KMS-11 (cell line): ENCODE data around the gene SLC35F2.

Source experiments
- H2AFZ ChIP-seq: fragments of 200-600 bp; sonication (generic); 2 replicates; pipeline ENCODE4 v1.6.1; 2016; ENCODE audit warnings: antibody characterized with exemption, mixed run types, low read depth
- H3K27ac ChIP-seq: fragments of 200-600 bp; sonication (generic); 2 replicates; pipeline ENCODE4 v1.6.1; 2016; ENCODE audit warnings: mild to moderate bottlenecking, mixed run types
- H3K27me3 ChIP-seq: fragments of 200-600 bp; sonication (generic); 2 replicates; pipeline ENCODE4 v1.6.1; 2017; ENCODE audit warnings: mild to moderate bottlenecking, low read depth, mixed run types, moderate library complexity; ENCODE audit not compliant: insufficient read depth
- H3K36me3 ChIP-seq: fragments of 200-600 bp; sonication (generic); 2 replicates; pipeline ENCODE4 v1.6.1; 2017; ENCODE audit warnings: mild to moderate bottlenecking, mixed run types; ENCODE audit not compliant: insufficient read depth
- H3K4me1 ChIP-seq: fragments of 200-600 bp; sonication (generic); 2 replicates; pipeline ENCODE4 v1.6.1; 2016; ENCODE audit warnings: mild to moderate bottlenecking, low read depth, mixed run types; ENCODE audit not compliant: poor library complexity, severe bottlenecking
- H3K4me2 ChIP-seq: fragments of 200-600 bp; sonication (generic); 2 replicates; pipeline ENCODE4 v1.7.0; 2016; ENCODE audit warnings: mild to moderate bottlenecking, mixed run types
- H3K4me3 ChIP-seq: fragments of 200-600 bp; sonication (generic); IDR thresholded peaks from 2 replicates; pipeline ENCODE4 v1.6.1; 2017; ENCODE audit warnings: low read depth, low read length, mixed read lengths; ENCODE audit not compliant: insufficient read depth
- H3K79me2 ChIP-seq: fragments of 200-600 bp; sonication (generic); 2 replicates; pipeline ENCODE4 v1.6.1; 2016; ENCODE audit warnings: low read depth, mixed run types; ENCODE audit not compliant: insufficient read depth
- H3K9ac ChIP-seq: fragments of 200-600 bp; sonication (generic); 2 replicates; pipeline ENCODE4 v1.6.1; 2016; ENCODE audit warnings: mild to moderate bottlenecking, mixed run types
- H4K20me1 ChIP-seq: fragments of 200-600 bp; sonication (generic); 2 replicates; pipeline ENCODE4 v1.6.1; 2016; ENCODE audit warnings: mild to moderate bottlenecking, mixed run types; ENCODE audit not compliant: insufficient read depth
- CTCF ChIP-seq: fragments of 200-600 bp; sonication (generic); conservative IDR thresholded peaks from 2 replicates; pipeline ENCODE4 v1.6.1; 2017; ENCODE audit warnings: low read depth, mild to moderate bottlenecking, antibody characterized with exemption, low read length, moderate library complexity, mixed read lengths

Gene SLC35F2

DNA sequence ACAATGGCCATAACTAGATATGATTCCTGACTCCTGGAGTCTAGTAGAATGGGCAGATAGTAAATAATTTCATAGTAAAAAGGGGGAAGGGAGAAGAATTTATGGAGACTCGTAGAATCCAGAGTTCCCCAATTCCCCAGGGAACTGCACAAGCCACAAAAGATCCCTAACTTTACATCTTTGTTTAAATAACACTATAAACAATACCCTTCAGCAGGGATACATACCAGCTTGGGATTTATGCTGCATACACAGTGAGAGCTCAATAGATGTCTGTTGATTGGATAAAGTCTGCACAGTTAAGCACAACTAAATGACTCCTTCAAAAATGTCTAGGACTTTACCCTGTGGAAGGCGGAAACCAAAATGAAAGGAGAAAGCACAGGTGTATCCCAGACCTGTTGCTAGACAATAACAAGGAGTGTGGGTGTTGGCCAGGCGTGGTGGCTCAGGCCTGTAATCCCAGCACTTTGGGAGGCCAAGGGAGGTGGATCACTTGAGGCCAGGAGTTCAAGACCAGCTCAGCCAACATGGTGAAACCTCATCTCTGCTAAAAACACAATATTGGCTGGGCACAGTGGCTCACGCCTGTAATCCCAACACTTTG is 6.8 kb downstream of the SLC35F2 start:
- Histone ChIP-seq H3K27me3 (no peaks in the 10 kb centered on the region), H3K4me3 (no peak overlapping the region), H3K27ac (no peak overlapping the region), H3K36me3 (no peaks in the 10 kb centered on the region), H3K4me2 (no peak overlapping the region), H3K4me1 (peaks cover 24% of the 10 kb centered on the region), H2AFZ (no peak overlapping the region), H3K79me2 (peaks cover 87% of the 10 kb centered on the region), H4K20me1 (no peaks in the 10 kb centered on the region), H3K9ac (no peak overlapping the region)
- no peak for TF ChIP-seq CTCF

DNA sequence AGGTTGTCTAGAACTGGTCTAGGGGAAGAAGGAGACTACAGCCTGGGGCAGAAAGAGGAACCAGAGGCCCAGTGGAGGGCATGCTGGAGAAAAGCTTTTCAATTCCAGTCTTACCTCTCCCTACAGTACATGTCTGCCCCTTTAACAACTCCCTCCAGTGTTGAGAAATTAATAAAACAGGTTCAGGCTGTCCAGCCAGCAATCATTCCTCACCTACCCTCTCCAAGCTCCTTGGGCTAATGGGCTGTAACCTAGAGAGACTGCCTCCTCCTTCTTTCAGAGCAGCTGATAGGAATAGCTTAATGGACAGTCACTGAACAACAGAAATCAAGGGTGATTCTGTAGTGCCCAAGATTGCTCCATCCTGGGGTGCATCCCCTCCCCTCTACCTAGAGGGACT is 8.8 kb downstream of the SLC35F2 start:
- Histone ChIP-seq H3K4me2 (no peak overlapping the region), H3K79me2 (peaks cover 87% of the 10 kb centered on the region)

DNA sequence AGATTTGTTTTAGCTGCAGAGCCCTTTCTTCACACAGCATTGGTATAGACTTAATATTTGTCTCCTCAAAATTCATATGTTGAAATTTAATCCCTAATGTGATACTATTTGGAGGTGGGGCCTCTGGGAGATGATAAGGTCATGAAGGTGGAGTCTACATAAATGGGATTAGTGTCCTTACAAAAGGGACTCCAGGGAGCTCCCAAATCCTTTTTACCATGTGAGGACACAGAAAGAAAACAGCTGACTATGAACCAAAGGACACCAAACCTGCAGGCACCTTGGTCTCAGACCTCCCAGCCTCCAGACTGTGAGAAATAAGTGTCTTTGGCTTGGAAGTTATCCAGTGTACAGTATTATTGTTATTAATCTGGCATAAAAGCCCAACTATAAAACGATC is 10.2 kb downstream of the SLC35F2 start:
- peaks cover 32% of the 10 kb centered on the region for H3K4me1 ChIP-seq
- no peaks in the 10 kb centered on the region for H3K36me3 ChIP-seq
- TF ChIP-seq CTCF: no peak
- no peak overlapping the region for H3K9ac ChIP-seq
- no peak overlapping the region for H3K4me2 ChIP-seq
- H3K4me3 ChIP-seq: no peak overlapping the region
- H3K27ac ChIP-seq: no peak overlapping the region
- H2AFZ ChIP-seq: no peak overlapping the region
- H4K20me1 ChIP-seq: no peaks in the 10 kb centered on the region
- H3K79me2 ChIP-seq: peaks cover 86% of the 10 kb centered on the region
- H3K27me3 ChIP-seq: no peaks in the 10 kb centered on the region

More for the DNA sequence above, 8.8 kb downstream of the SLC35F2 start:
- Histone ChIP-seq H3K4me1 (peaks cover 32% of the 10 kb centered on the region), H3K9ac (no peak overlapping the region), H3K4me3 (no peak overlapping the region), H3K27ac (no peak overlapping the region), H3K27me3 (no peaks in the 10 kb centered on the region), H2AFZ (no peak overlapping the region), H4K20me1 (no peaks in the 10 kb centered on the region), H3K36me3 (no peaks in the 10 kb centered on the region)
- no peak for TF ChIP-seq CTCF

DNA sequence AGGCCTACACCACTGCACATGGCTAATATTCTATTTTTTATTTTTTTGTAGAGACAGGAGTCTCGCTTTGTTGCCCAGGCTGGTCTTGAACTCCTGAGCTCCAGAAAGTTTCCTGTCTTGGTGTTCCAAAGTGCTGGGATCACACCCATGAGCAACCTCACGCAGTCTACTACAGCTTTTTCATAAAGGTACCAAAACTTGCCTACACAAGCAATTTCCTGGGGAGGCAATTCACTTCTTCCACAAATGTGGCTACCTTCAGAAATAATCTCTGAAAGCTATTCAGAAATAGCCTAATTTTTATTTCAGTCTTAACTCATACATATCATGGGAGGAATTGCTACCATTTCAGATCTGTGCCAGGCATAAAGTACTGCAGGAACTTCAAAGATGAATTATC is 11.4 kb downstream of the SLC35F2 start:
- Histone ChIP-seq H3K27ac (peak overlapping the region; percentile 43; the same call in 1 of the 2 replicates), H3K79me2 (peaks cover 86% of the 10 kb centered on the region), H2AFZ (no peak overlapping the region), H3K4me3 (no peak overlapping the region), H3K27me3 (no peaks in the 10 kb centered on the region), H3K4me1 (peaks cover 32% of the 10 kb centered on the region), H3K9ac (no peak overlapping the region), H4K20me1 (no peaks in the 10 kb centered on the region), H3K36me3 (no peaks in the 10 kb centered on the region), H3K4me2 (peak overlapping the region; percentile 17; the same call in 1 of the 2 replicates)
- no peak for TF ChIP-seq CTCF
